GM21786 (cell line): ENCODE data around the gene PCDHB1.
"Not testable (repeated sequence)": the region's sequence is repeated elsewhere in the genome, so short reads cannot be mapped to it uniquely, and the experiment has no call there.

Experiments used
- ATAC-seq: cut with Tn5 transposase; IDR thresholded peaks from one replicate; pipeline ENCODE4 v1.9.1; 2021; ENCODE audit not compliant: unreplicated experiment

The PCDHB1 gene

DNA sequence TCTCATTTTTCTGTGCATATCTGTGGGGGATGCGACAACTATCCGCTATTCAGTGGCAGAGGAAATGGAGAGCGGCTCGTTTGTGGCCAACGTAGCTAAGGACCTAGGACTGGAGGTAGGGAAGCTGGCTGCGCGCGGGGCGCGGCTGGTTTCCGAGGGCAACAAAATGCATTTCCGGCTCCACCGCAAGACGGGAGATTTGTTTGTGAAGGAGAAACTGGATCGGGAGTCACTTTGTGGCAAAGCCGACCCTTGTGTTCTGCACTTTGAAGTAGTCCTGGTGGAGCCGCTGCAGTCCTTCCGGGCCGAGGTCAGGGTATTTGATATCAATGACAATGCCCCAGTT lies 320 bp downstream of the PCDHB1 start:
- ATAC-seq = no peak

DNA sequence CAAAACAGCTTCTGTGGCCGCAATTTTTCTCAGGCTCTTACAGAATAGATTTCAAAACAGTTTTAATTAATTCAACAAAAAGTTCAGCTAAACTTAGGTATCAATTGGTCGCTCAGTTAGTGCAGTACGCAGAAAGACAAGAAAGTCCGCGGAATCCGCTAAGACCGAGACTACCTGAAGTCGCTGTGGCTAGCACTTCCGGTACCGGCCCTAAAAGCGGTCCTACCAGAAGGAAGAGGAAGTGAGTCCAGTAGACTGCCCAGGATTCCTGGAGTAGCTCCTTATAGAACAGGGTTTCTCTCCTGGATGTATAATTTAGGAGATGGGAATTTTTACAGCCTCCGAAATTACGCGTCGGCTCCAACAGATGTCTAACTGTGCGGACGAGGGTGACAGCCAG lies 26.7 kb downstream of the PCDHB1 start:
- no peak for ATAC-seq

DNA sequence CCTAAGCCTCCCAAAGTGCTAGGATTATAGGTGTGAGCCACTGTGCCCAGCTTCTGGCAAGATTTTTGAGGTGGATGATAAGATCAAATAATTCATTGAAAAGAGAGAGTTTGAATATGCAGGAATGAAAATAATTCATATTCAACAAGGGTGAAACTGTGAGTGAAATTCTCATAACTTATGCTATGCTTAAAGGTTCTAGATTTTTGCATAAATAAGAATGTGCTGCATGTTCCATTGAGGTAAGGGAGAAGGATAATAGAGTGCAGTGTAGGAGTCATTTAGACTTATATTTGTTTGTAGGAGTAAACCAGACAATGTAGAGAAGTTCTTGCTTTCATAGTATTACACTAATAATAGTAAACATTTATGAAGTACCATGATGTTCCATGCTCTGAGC lies 31.1 kb downstream of the PCDHB1 start:
- ATAC-seq = no peak

DNA sequence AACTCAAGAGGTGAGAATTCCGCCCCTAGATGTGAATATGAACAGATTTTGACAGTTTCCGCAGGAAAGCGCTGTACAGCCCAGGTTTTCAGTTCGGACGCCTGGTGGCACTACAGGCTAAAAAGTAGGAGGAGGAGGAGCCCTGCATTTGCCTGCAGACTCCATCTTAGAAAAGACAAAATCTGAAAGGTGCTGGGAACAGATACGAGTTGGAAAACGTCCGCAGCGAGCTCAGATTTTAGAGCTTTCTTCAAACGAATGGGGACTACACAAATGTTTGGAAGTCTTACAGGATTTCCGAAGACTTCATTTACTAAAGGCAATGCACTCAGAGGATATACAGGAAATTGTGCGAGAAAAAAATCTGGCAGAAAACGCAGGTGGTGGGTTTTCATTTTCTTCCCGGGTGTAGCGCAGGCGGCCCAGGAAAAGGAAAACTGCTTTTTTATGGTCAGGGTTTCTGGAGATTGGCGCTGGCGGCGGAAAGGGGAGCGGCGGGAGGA lies 33.4 kb downstream of the PCDHB1 start:
- ATAC-seq = no peak

DNA sequence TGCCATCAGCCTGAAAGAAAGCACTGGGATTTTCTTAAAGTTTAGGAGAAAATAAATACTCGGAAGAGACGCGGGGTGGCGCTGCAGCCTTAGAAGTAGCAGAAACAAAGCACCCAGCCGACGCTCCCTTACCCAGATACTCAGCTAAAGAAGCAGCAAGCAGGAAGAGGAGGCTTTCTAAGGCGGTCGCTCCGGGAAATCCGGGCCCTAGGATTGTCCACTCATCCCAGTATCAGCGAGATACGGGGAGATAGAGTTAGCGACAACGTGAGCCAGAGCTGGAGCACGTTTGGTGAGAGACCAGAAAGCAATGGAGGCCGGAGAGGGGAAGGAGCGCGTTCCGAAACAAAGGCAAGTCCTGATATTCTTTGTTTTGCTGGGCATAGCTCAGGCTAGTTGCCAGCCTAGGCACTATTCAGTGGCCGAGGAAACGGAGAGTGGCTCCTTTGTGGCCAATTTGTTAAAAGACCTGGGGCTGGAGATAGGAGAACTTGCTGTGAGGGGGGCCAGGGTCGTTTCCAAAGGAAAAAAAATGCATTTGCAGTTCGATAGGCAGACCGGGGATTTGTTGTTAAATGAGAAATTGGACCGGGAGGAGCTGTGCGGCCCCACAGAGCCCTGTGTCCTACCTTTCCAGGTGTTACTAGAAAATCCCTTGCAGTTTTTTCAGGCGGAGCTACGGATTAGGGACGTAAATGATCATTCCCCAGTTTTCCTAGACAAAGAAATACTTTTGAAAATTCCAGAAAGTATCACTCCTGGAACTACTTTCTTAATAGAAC lies 43.5 kb downstream of the PCDHB1 start, which contains the start of gene PCDHB2:
TSS of gene PCDHB2 (plus strand) at position 135 of the 782 bp plus-strand sequence. CDS start at position 311, 176 bp downstream.
- no peak for ATAC-seq

DNA sequence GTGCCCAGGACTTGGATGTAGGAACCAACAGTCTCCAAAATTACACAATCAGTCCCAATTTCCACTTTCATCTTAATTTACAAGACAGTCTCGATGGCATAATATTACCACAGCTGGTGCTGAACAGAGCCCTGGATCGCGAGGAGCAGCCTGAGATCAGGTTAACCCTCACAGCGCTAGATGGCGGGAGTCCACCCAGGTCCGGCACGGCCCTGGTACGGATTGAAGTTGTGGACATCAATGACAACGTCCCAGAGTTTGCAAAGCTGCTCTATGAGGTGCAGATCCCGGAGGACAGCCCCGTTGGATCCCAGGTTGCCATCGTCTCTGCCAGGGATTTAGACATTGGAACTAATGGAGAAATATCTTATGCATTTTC lies 44.1 kb downstream of the PCDHB1 start:
- ATAC-seq = no peak

DNA sequence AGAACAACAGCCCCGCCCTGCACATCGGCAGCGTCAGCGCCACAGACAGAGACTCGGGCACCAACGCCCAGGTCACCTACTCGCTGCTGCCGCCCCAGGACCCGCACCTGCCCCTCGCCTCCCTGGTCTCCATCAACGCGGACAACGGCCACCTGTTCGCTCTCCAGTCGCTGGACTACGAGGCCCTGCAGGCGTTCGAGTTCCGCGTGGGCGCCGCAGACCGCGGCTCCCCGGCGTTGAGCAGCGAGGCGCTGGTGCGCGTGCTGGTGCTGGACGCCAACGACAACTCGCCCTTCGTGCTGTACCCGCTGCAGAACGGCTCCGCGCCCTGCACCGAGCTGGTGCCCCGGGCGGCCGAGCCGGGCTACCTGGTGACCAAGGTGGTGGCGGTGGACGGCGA lies 45.0 kb downstream of the PCDHB1 start:
- ATAC-seq = not testable (repeated sequence)

DNA sequence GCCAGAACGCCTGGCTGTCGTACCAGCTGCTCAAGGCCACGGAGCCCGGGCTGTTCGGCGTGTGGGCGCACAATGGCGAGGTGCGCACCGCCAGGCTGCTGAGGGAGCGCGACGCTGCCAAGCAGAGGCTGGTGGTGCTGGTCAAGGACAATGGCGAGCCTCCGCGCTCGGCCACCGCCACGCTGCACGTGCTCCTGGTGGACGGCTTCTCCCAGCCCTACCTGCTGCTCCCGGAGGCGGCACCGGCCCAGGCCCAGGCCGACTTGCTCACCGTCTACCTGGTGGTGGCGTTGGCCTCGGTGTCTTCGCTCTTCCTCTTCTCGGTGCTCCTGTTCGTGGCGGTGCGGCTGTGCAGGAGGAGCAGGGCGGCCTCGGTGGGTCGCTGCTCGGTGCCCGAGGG lies 45.4 kb downstream of the PCDHB1 start:
- not testable (repeated sequence) for ATAC-seq

DNA sequence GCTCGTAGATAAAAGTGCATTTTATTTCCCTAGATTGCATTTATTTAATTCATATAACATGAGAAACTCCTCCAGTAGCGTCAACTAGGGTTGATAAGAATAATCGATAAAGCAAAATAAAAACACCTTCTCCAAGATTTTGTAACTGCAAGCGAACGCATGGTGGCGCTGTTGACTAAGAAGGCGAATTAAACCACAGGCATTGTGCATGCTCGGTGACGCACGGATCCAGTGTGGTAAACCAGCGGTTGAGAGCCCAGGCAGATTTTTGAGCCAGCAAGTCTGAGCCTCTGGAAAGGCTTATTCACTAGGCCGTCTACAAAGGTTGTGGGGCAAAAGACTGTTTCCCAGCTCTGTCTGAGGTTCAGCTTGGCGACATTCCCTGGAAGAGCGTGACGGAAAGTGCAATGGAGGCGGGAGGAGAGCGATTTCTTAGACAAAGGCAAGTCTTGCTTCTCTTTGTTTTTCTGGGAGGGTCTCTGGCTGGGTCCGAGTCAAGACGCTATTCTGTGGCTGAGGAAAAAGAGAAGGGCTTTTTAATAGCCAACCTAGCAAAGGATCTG lies 49.1 kb downstream of the PCDHB1 start, which contains the start of gene PCDHB3:
TSS of gene PCDHB3 (plus strand) at position 231 of the 563 bp plus-strand sequence. CDS start at position 408, 177 bp downstream.
- ATAC-seq = no peak

DNA sequence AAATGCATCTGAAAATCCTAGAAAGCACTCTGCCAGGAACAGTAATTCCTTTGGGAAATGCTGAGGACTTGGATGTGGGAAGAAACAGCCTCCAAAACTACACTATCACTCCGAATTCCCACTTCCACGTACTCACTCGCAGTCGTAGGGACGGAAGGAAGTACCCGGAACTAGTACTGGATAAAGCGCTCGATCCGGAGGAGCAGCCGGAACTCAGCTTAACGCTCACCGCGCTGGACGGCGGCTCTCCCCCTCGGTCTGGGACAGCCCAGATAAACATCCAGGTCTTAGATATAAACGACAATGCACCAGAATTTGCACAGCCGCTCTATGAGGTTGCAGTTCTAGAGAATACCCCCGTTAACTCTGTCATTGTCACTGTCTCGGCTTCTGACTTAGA lies 49.9 kb downstream of the PCDHB1 start:
- ATAC-seq = no peak

DNA sequence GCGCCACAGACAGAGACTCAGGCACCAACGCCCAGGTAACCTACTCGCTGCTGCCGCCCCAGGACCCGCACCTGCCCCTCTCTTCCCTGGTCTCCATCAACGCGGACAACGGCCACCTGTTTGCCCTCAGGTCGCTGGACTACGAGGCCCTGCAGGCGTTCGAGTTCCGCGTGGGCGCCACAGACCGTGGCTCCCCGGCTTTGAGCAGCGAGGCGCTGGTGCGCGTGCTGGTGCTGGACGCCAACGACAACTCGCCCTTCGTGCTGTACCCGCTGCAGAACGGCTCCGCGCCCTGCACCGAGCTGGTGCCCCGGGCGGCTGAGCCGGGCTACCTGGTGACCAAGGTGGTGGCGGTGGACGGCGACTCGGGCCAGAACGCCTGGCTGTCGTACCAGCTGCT lies 50.9 kb downstream of the PCDHB1 start:
- ATAC-seq = not testable (repeated sequence)

DNA sequence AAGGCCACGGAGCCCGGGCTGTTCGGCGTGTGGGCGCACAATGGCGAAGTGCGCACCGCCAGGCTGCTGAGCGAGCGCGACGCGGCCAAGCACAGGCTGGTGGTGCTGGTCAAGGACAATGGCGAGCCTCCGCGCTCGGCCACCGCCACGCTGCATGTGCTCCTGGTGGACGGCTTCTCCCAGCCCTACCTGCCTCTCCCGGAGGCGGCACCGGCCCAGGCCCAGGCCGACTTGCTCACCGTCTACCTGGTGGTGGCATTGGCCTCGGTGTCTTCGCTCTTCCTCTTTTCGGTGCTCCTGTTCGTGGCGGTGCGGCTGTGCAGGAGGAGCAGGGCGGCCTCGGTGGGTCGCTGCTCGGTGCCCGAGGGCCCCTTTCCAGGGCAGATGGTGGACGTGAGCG lies 51.3 kb downstream of the PCDHB1 start:
- ATAC-seq = not testable (repeated sequence)

DNA sequence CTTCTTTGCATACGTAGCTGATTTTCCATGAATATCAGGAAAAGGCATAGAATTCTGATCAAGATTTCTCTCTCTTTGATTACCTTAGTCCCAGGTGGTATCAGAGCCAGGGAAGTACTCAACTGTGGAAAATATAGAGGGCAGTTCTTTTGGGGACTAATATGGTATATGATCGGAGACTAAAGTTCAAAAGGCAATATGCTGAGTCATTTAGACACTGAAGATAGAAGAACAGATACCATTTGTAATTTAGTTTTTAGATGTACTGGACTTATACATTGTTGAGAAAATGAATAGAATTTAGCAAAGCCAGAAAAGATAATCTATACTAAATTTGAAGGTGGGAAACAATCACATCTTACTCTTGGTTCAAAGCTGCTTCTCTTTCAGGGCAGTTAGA lies 54.2 kb downstream of the PCDHB1 start:
- ATAC-seq = no peak
